GM19099 (cell line): ENCODE measurements around the gene RFX3.

Source experiments
- POLR2A ChIP-seq: IDR thresholded peaks from 3 replicates; pipeline ENCODE4 v1.6.1; 2011; ENCODE audit warnings: low read depth; ENCODE audit not compliant: insufficient read length; ENCODE audit errors: extremely low read depth

RFX3 gene

DNA sequence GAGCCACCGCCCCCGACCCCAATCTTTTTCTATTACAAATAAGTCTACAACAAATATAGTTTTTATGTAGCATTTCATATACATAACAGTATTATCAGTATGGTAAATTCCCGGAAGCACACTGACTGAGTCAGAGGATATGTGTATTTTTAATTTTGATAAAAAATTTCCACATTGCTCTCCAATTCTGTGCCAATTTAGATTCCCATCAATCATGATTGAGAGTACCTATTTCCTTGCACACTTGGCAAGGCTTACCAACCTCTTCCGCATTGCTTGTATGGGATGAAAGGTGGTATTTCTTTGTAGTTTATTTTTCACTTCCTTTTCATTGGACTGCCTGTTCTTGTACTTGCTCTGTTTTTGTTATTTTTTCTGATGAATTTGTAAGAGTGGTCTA is 204.6 kb downstream of the RFX3 start:
- TF ChIP-seq POLR2A = no peak

DNA sequence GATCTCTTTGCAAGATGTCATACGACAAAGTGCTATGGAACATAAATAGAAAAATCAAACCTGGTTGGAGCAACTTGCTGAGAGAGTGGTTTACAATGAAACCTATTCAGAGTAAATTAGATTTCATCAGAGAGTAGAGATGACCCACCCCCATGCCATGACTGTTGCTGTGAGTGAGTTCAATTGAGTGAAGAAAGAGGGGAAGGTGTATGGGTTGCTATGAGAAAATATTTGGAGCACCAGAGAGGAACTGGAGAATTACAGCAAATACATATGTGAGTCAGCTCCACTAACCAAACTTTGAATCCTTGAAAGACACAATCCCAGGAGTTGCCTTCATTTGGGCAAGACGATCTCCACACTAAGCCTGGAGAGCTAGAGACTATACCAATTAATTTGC is 217.2 kb downstream of the RFX3 start:
- TF ChIP-seq POLR2A = no peak

DNA sequence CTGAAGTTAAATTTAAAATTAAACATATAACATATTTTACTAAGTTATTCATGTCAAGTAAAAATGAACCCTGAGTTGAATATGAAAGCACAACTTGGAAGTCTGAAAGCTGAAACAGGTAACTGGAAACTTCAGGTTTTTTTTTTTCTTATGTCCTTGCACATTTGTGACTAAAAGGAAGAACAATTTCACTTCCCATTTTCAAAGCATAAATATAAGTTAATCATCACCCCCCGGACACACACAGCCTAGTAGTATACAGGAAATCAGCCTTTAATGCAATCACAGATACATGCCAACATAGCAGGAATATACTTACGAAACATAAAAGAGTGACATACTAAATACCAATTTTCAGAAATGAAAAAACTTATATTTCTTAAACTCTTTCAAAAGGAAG is 225.9 kb downstream of the RFX3 start:
- no peak for TF ChIP-seq POLR2A

DNA sequence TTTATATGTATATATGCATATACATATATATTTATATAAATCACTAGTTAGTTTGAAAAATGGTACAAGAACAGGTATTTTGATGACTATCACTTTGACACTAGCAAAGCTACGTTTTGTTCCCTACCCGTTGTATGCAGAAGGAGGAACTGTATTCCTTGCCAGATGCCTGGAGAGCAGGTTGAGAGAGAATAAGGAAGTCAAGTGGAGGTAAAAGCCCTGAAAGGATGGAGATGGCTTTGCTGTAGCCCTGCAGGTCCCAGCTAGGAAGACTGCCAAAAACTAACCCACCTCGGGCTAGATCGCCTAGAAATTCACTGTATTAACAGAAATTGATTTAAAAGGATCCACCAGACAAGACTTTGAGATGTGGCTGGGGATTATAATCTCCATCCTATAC is 229.3 kb downstream of the RFX3 start:
- TF ChIP-seq POLR2A = no peak

DNA sequence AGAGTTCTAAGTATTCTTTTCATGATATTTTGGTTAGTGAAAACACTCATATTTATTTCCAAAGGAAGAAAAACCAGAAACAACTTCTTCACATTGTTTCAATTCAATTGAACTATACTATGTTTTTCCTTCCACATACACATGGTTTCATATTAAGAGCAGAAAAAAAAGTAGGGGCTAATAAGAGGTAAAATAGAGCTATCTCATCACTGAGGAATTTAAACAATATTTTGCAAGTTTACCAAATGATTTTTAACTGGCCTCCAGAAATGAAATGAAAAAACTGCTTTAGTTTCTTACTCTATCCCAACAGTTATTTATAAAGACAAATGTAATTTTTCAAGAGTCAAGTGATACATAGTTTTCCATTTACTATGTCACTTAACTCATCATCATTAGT is 233.5 kb downstream of the RFX3 start:
- no peak for TF ChIP-seq POLR2A

DNA sequence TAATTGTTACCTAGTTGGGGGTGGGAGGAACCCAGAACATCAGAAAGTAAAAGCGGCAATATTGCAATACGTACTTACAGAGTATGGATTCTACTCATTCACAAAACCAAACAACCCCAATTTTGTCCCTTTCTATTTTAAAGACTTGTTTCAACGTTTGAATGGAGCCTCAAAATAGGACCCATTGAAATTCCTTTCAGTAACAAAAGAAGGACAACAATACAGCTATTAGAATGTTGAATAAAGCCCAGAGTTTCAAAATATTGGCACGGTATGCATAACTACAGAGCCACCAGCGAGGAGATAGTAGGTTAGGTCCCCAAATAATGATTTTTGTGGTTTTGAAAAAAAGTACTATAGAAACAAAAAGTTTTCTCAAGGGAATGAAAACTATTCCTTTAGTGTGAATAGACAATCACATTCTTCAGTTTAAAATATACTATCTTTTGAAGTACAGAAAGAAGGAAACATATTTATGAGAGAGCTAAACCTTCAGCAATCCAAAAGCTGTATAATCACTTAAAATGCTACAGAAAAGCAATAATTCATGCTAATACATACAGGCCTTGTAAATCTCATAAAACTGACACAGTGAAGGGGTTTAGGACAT is 235.5 kb downstream of the RFX3 start:
- no peak for TF ChIP-seq POLR2A

DNA sequence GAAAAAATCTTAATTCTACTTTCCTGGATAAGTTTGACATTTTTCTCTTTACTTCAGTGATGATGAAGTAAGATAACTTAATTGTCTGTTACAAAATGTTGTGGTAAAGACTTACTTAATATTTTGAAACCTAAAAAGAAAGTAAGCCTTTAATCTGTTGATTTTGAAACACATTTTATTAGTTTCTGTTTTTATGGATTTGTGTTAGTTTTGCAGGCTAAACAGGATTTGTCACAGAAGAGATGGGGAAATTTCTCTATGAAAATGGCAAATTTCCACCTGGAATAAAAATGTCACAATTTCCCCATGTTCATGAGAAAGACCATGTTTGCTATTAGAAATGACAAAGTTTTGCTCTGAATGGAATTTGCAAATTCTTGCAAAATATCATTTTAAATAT is 237.1 kb downstream of the RFX3 start:
- TF ChIP-seq POLR2A = no peak

DNA sequence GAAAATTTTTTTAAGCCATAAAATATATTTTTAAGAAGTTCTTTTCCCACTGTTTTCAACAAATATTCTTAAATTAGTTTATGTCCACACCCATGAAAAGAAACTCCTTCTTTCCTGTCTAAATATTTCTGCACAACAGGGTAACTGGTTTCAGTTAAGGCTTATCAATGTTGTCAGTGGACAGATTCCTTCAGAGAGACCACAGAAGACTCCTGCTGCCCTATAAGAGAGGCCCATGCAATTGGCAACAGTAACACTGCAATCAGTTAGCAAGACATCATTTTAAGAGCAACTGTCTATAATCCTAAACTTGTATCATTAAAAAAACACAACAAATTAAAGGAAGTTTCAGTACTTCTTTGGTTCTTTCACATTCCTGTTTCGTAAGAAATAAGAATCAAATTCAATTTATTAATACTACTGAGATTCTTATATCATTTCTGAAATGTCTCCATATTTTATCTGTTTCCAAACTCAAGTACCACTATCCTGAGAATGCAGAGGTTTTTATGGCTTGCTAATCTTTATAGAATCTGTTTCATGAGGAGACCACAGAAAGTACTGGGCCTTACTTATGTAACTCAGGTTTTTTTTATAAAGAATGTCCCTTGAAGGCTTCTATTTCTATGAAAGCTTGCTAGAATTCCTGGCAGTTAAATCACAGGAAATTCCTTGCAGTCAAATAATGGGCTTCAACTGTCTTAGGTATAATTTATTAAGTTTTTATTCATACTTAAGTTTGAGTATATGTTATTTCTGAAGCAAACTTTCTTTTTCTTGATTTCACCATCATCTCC is 240.2 kb downstream of the RFX3 start:
- TF ChIP-seq POLR2A = no peak

DNA sequence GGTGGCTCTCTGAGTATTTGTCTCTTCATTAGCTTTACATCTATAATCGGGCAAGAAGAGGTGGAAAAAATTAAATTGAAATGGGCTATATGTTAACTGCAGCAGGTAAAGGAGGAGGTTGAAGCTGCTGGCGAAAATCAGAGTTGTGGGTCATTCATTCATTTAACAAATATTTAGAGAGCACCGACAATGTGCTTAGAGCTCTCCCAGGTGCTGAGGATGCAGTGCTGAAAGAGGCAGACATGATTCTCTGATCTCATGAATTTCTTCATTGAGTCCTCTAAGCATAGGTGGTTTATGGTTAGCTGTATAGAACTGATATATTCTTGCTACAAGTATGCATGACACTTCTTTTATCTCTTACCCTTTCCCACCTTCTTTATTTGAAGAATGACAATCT is 243.4 kb downstream of the RFX3 start:
- no peak for TF ChIP-seq POLR2A

DNA sequence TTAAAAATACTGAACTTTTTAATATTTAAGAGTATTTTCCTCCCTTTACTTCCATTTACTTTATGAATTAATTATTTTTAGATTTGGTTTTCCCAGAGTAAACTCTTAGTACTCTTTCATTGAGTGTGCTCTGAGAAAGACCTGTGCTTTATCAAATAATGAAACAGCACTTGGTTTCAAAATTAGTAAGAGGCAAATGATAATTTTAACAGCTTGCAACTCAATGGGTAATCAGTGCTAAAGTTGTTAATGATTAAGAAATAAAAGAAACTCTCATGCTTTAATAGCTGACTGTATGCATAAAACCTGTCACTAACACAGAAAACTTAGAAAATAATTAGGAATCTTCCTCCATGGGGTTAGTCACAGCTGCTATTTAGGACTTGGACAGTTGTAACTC is 244.4 kb downstream of the RFX3 start:
- no peak for TF ChIP-seq POLR2A

DNA sequence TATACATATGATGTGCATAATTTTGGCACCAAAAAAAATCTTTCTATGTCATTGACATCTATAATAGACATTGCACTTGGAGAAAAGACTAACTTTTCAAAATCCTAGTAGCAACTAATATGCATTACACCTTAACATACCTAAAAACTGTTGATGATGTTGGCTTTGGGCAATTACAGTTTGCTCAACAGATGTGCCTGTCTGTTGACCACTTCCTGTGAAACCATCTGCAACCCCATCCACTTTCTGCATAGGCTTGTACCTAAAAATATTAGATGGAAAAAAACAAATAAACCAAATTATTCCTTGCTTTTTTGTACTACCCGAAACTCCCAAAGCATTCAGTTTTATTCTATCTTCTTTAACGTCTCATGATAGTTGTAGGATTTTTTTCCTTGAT is 248.6 kb downstream of the RFX3 start:
- TF ChIP-seq POLR2A = no peak

DNA sequence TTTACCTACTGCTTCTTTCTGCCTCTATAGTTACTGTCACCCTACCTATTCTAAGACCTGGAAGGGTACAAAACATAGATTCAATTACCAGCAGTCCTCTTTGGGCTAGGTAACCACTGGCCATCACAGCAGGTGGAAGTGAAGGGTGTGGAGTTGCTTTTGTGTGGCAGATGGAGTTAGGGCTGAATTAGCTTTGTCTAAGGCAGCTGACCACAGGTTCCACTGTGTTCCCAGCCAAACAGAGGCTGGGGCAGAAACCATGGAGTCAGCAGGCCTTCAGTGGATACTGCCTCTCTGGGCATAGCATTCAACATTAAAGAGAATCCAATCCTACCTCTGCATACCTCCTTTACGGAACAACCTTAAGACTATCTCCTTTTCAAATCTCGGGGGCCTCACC is 254.2 kb downstream of the RFX3 start:
- TF ChIP-seq POLR2A = no peak

DNA sequence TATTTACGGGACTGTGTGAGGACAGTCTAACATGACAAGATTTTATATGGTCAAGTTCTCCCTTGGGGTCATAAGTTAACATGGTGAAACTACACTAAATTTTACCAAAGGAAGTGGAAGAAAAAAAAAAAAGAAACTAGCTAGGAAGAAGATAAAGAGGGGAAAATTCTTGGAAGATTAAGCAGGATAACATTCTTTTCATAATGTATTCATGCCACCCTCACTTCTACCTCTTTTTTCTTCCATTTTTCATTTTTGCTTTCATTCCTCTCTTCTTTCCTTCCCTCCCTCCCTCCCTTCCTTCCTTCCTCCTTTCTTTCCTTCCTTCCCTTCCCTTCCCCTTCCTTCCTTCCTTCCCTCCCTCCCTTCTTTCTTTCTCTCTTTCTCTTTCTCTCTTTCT is 254.6 kb downstream of the RFX3 start:
- no peak for TF ChIP-seq POLR2A

DNA sequence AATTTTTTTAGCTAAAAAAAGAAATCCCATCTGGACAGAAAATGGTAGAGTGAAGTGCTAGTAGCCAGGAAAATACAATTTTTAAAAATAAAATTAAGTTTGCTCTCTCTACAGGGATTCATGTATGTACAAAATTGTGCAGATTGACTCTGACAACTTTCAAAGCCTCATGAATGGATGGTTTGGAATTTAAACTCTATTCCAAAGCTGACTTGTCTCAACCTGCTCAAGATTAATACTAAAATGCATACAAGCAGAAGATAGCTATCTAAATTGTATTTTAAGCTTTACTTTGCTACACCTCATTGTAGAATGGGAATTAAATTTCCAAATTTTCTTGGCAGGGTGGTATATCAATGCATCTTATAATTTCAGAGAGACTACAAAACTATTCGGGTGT is 257.6 kb downstream of the RFX3 start:
- no peak for TF ChIP-seq POLR2A

DNA sequence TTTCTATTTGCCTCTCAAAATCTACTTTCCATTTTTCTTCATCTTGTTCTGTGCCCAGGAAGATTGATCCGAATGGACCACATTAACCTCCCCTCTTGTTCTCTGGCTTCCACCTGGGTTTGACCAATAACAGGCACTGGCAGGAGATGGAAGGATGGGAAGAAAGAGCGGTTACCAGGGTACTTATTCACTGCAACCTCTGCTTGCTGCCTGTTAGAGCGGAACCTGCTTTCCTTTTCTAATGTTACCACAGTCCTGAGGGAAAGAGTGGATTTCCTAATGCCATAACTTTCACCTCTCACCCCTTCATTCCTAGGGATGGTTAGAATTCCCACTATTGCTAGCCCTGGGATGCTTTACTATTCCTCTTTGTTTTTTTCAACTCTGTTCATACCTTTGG is 262.1 kb downstream of the RFX3 start:
- TF ChIP-seq POLR2A = no peak

DNA sequence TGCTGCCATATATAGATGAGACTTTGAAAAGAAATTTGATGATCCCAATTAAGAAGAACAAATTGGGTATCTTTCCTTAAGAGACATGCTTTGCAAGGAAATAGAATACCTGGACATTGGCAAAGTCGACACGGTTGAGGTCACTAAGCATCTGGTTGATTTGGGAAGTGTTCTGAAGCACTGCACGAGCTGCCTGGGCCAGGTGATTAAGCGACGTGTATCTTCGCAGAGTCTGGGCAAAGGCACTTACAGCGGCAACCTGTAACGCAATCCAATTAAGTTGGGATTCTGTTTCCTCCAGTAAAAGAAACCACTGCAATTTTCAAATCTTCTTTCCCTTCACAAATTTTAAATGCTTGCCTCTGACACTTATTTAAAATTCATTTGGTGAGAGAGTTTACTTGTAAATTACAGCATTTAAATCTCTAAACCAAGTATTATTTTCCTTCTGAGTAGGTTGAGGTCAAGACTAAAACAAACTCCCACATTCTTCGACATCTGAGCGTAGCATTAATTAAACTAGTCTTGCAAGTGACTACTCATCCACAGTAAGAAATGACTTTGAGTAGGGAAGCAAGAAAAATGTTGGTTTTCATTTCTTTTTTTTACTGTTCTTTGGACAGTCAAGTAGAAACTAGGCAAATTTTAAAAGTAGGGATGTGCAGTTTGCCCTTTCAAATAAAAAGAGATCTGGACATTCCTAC is 262.8 kb downstream of the RFX3 start:
- TF ChIP-seq POLR2A = no peak
